ENCODE results near the gene MAP1LC3A. TPM values are rescaled to one million over a fixed set of nuclear protein-coding genes. Genes with fewer than 3 reads are reported as not detected.

MAP1LC3A gene
- total RNA-seq, 3 donors from 2014 or later, result 0.55 to 1.3 (median 1.2) TPM

GRCh38 chr20:34569598-34569997, 11.1 kb downstream of the MAP1LC3A start:
- Mint-ChIP-seq H3K36me3 (ENCODE audit: insufficient read depth) (peaks cover 14% of the 10 kb centered on the region), H3K4me3 (no peak overlapping the region), H3K27me3 (ENCODE audit: low read depth) (no peaks in the 10 kb centered on the region), H3K4me1 (ENCODE audit: low read depth) (peaks cover 7% of the 10 kb centered on the region), H3K9me3 (no peaks in the 10 kb centered on the region)
- no peak for DNase-seq
- no peak for ATAC-seq

DNA sequence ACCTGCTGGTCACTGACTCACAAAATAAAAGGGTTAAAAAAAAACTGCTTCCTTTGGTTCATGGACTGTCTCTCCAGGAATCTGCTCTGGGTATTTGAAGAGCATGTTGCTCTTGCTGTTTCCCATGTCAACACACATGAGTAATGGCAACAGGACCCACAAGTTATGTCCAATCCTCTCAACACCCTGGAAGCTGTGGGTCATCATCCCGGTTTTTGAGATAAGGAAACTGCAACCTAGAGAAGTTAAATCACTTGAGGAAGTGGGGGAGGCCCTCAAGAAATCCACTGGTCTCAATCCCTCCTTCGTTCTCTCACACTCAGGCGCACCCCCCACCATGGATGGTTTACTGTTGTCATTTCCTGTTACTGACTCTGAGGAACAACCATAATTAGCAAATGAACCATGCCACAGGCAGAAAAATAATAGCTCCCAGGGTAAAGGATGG, 12.4 kb downstream of the MAP1LC3A start:
- DNase-seq (no peak), ATAC-seq (no peak)
- H3K27me3 Mint-ChIP-seq (ENCODE audit: low read depth), result no peaks in the 10 kb centered on the region
- H3K4me3 Mint-ChIP-seq, result no peak overlapping the region
- H3K4me1 Mint-ChIP-seq (ENCODE audit: low read depth), result peaks cover 7% of the 10 kb centered on the region
- H3K9me3 Mint-ChIP-seq, result no peaks in the 10 kb centered on the region
- peaks cover 16% of the 10 kb centered on the region for H3K36me3 Mint-ChIP-seq (ENCODE audit: insufficient read depth)

- ATAC-seq, result no peak
- no peaks in the 10 kb centered on the region for H3K27me3 Mint-ChIP-seq (ENCODE audit: low read depth)
- no peak overlapping the region for H3K4me3 Mint-ChIP-seq
- H3K9me3 Mint-ChIP-seq, result no peaks in the 10 kb centered on the region
- DNase-seq, result no peak
- H3K36me3 Mint-ChIP-seq (ENCODE audit: insufficient read depth), result peaks cover 16% of the 10 kb centered on the region
- peaks cover 7% of the 10 kb centered on the region for H3K4me1 Mint-ChIP-seq (ENCODE audit: low read depth)
Measured at GRCh38 chr20:34571753-34572152, 13.2 kb downstream of the MAP1LC3A start.

GRCh38 chr20:34573541-34574300, 15.2 kb downstream of the MAP1LC3A start:
- Mint-ChIP-seq H3K9me3 (no peaks in the 10 kb centered on the region), H3K4me1 (ENCODE audit: low read depth) (peaks cover 7% of the 10 kb centered on the region), H3K4me3 (no peak overlapping the region), H3K27me3 (ENCODE audit: low read depth) (no peaks in the 10 kb centered on the region), H3K36me3 (ENCODE audit: insufficient read depth) (peaks cover 21% of the 10 kb centered on the region)
- DNase-seq (no peak), ATAC-seq (no peak)

DNA sequence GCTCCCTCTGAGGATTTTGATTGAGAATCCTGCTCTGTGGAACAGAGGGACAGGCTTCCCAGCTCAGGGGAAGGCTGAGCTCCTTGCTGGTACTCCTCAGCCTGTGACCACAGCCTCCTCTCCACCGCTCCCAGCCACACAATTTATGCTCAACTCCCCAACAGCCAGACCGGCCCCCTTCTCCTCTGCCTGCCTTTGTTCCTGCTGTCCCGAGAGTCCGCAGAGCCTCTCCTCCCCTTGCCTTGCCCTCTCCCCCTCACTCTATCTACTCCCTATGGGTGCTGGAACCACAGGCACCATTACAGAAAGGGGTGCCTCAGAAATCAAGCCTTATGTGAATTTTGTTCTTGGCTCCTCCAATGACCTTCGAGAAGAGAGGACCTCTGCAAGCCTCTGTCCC, 15.9 kb downstream of the MAP1LC3A start:
- Mint-ChIP-seq H3K9me3 (no peaks in the 10 kb centered on the region), H3K27me3 (ENCODE audit: low read depth) (no peaks in the 10 kb centered on the region), H3K4me1 (ENCODE audit: low read depth) (peaks cover 7% of the 10 kb centered on the region), H3K36me3 (ENCODE audit: insufficient read depth) (peaks cover 21% of the 10 kb centered on the region), H3K4me3 (no peak overlapping the region)
- no peak for DNase-seq
- ATAC-seq, result no peak

- DNase-seq (no peak), ATAC-seq (no peak)
- no peaks in the 10 kb centered on the region for H3K9me3 Mint-ChIP-seq
- H3K4me1 Mint-ChIP-seq (ENCODE audit: low read depth), result peaks cover 10% of the 10 kb centered on the region
- H3K27me3 Mint-ChIP-seq (ENCODE audit: low read depth), result no peaks in the 10 kb centered on the region
- H3K4me3 Mint-ChIP-seq, result no peak overlapping the region
- H3K36me3 Mint-ChIP-seq (ENCODE audit: insufficient read depth), result peaks cover 21% of the 10 kb centered on the region
Measured at GRCh38 chr20:34574861-34575260, 16.3 kb downstream of the MAP1LC3A start.

DNA sequence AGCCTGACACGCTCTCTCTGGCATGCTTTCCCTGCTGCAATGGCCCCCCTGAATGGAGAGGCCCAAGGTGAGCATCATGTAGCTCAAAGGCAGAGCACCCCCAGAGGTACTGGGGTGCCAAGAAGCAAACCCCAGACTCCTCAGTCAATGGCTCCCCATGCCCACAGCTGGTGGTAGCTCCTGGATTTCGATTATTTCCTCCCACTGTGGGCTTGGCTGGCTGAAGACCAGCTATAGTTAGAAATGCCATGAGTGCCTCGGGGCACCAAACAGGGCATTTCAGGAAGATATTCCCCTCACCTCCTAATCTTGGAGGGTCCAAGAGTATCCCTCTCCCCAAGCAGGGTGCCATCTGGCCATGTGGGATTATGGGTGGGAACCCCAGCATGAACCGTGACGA, 16.8 kb downstream of the MAP1LC3A start:
- DNase-seq (no peak), ATAC-seq (no peak)
- H3K27me3 Mint-ChIP-seq (ENCODE audit: low read depth), result no peaks in the 10 kb centered on the region
- peaks cover 23% of the 10 kb centered on the region for H3K36me3 Mint-ChIP-seq (ENCODE audit: insufficient read depth)
- no peak overlapping the region for H3K4me3 Mint-ChIP-seq
- no peaks in the 10 kb centered on the region for H3K9me3 Mint-ChIP-seq
- H3K4me1 Mint-ChIP-seq (ENCODE audit: low read depth), result peaks cover 14% of the 10 kb centered on the region

GRCh38 chr20:34575756-34576155, 17.2 kb downstream of the MAP1LC3A start:
- H3K4me3 Mint-ChIP-seq, result no peak overlapping the region
- DNase-seq, result no peak
- peaks cover 26% of the 10 kb centered on the region for H3K36me3 Mint-ChIP-seq (ENCODE audit: insufficient read depth)
- ATAC-seq, result no peak
- H3K4me1 Mint-ChIP-seq (ENCODE audit: low read depth), result peaks cover 19% of the 10 kb centered on the region
- no peaks in the 10 kb centered on the region for H3K27me3 Mint-ChIP-seq (ENCODE audit: low read depth)
- H3K9me3 Mint-ChIP-seq, result no peaks in the 10 kb centered on the region

DNA sequence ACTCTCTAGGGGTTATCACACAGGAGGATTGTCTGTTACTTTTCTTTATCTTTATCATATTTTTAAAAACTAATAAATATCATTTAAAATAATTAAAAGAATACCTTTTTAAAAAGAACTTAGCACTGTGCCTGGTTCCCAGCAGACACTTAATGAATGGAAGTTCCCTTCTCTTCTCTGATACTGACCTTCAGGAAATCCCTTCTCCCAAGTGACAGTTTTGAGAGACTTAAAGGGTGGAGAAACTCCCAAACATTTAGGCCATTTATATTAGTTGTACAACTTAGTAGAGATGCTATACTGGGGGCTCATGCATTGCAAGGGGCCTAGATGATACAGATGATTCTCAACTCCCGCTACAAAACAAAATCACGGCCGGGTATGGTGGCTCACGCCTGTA, 18.5 kb downstream of the MAP1LC3A start:
- Mint-ChIP-seq H3K4me1 (ENCODE audit: low read depth) (peaks cover 25% of the 10 kb centered on the region), H3K36me3 (ENCODE audit: insufficient read depth) (peaks cover 31% of the 10 kb centered on the region), H3K27me3 (ENCODE audit: low read depth) (no peaks in the 10 kb centered on the region), H3K4me3 (no peak overlapping the region), H3K9me3 (no peaks in the 10 kb centered on the region)
- ATAC-seq (no peak), DNase-seq (no peak)

- no peak overlapping the region for H3K4me3 Mint-ChIP-seq
- no peaks in the 10 kb centered on the region for H3K27me3 Mint-ChIP-seq (ENCODE audit: low read depth)
- DNase-seq (no peak), ATAC-seq (no peak)
- H3K9me3 Mint-ChIP-seq, result no peaks in the 10 kb centered on the region
- peaks cover 29% of the 10 kb centered on the region for H3K36me3 Mint-ChIP-seq (ENCODE audit: insufficient read depth)
- peaks cover 26% of the 10 kb centered on the region for H3K4me1 Mint-ChIP-seq (ENCODE audit: low read depth)
Measured at GRCh38 chr20:34578025-34578424, 19.5 kb downstream of the MAP1LC3A start.

DNA sequence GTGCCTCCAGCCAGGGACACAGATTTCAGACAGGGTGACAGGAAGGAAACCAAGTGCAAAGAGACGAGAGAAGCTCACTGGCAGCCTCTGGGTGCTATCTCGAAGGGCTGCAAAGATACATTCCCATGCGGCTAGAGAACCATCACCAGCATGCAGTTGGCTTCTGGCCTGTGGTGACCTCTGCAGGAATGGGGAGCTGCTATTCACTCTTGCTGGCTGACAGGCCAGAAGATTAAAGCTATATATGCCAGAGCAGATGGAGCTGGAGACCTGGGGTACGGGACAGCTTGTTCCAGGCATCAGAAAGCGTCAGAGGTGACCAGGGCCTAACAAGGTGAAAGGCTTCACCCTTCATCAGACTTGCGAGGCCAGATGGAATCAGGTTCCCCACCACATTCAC, 20.0 kb downstream of the MAP1LC3A start:
- peaks cover 26% of the 10 kb centered on the region for H3K36me3 Mint-ChIP-seq (ENCODE audit: insufficient read depth)
- no peaks in the 10 kb centered on the region for H3K27me3 Mint-ChIP-seq (ENCODE audit: low read depth)
- DNase-seq (no peak), ATAC-seq (no peak)
- H3K4me1 Mint-ChIP-seq (ENCODE audit: low read depth), result peaks cover 26% of the 10 kb centered on the region
- H3K9me3 Mint-ChIP-seq, result no peaks in the 10 kb centered on the region
- H3K4me3 Mint-ChIP-seq, result no peak overlapping the region

DNA sequence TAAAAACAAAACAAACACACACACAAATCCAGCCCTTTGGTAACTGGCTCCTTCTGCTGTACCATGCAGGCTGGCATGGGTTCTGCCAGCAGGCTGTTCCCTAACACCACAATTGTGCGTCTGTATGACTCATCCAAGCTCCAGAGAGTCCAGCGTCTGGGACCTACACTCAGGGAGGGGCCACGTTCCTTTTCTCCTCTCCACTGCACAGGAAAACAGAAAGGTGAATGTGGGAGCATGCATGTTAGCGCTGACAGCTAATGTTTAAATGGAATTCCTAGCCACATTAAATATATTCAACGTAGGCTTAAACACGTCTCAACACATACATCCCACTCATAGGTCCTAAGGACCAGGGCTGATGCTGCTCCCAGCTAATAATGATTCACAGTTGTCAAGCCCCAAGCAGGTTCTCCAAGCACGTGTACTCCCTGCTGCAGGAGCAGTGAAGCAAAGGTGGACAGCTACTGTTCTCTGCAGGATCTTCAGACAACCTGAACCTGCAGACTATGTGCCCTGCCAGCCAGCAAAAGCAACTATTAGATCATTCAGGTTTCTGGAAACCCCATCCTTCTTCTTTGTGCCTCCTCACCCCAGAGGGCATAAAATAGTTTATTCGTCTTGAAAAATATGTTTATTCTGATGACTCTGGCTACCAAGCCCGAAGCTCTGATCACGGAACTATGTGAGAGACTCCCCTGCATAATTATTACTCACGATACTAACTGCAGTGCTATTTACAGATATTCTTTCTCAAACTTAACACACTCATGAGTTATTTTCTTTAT, 20.9 kb downstream of the MAP1LC3A start:
- ATAC-seq, result no peak
- peaks cover 22% of the 10 kb centered on the region for H3K36me3 Mint-ChIP-seq (ENCODE audit: insufficient read depth)
- no peaks in the 10 kb centered on the region for H3K9me3 Mint-ChIP-seq

GRCh38 chr20:34579979-34580940, 21.7 kb downstream of the MAP1LC3A start:
- DNase-seq (no peak), ATAC-seq (peak; percentile 26 to 44)
- Mint-ChIP-seq H3K4me1 (ENCODE audit: low read depth) (peaks cover 26% of the 10 kb centered on the region), H3K9me3 (no peaks in the 10 kb centered on the region), H3K36me3 (ENCODE audit: insufficient read depth) (peaks cover 19% of the 10 kb centered on the region), H3K27me3 (ENCODE audit: low read depth) (no peaks in the 10 kb centered on the region), H3K4me3 (no peak overlapping the region)

More for the DNA sequence above, 20.9 kb downstream of the MAP1LC3A start:
- no peak for DNase-seq
- H3K4me1 Mint-ChIP-seq (ENCODE audit: low read depth), result peaks cover 26% of the 10 kb centered on the region
- H3K27me3 Mint-ChIP-seq (ENCODE audit: low read depth), result no peaks in the 10 kb centered on the region
- no peak overlapping the region for H3K4me3 Mint-ChIP-seq
